ENCODE measurements around the gene SDK2.

- TF ChIP-seq MAFK (IDR thresholded peaks at IDR 0.05; ENCODE audit: low read depth, low read length): no peak
- no peak for TF ChIP-seq POLR2A (IDR thresholded peaks at IDR 0.05; ENCODE audit: low read depth, low read length)
- TF ChIP-seq, protein P1, sequence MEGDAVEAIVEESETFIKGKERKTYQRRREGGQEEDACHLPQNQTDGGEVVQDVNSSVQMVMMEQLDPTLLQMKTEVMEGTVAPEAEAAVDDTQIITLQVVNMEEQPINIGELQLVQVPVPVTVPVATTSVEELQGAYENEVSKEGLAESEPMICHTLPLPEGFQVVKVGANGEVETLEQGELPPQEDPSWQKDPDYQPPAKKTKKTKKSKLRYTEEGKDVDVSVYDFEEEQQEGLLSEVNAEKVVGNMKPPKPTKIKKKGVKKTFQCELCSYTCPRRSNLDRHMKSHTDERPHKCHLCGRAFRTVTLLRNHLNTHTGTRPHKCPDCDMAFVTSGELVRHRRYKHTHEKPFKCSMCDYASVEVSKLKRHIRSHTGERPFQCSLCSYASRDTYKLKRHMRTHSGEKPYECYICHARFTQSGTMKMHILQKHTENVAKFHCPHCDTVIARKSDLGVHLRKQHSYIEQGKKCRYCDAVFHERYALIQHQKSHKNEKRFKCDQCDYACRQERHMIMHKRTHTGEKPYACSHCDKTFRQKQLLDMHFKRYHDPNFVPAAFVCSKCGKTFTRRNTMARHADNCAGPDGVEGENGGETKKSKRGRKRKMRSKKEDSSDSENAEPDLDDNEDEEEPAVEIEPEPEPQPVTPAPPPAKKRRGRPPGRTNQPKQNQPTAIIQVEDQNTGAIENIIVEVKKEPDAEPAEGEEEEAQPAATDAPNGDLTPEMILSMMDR (conservative IDR thresholded peaks at IDR 0.05; ENCODE audit: low read depth, low read length): no peak
Observed at GRCh38 chr17:73337330-73337710, 306.9 kb downstream of the SDK2 start.
